Activated naive CD8-positive, alpha-beta T cell treated with anti-CD3 and anti-CD28 coated beads, Interleukin-2, amount 50 U/mL, for 16 hours (primary cell): ENCODE results near the gene STARD13.

ENCODE experiments used
- DNase-seq: peaks from one replicate; pipeline ENCODE4 v3.0.0-alpha.2; 2020; ENCODE audit warnings: low read depth, low spot score

STARD13 gene

GRCh38 chr13:33152389-33152788 lies 133.2 kb downstream of the STARD13 start:
- DNase-seq = no peak

GRCh38 chr13:33150662-33151061 lies 134.9 kb downstream of the STARD13 start:
- DNase-seq = no peak

GRCh38 chr13:33150126-33150525 lies 135.4 kb downstream of the STARD13 start:
- DNase-seq = no peak

DNA sequence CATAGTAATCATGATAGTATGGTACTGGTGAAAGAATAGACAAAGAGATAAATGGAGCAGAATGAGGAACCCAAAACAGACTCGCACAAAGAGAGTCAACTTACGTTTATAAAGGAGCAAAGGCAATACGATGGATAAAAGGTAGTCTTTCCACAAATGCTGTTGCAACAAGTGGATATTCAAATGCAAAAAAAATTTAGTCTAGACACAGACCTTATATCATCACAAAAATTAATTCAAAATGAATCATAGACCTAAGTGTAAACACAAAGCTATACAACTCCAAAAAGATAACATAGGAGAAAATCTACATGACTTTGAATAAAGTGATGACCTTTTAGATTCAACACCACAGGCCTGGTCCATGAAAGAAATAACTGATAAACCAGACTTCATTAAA lies 137.7 kb downstream of the STARD13 start:
- DNase-seq = no peak

GRCh38 chr13:33146843-33147611 lies 138.5 kb downstream of the STARD13 start:
- DNase-seq = no peak

GRCh38 chr13:33145667-33146066 lies 139.9 kb downstream of the STARD13 start:
- no peak for DNase-seq

- DNase-seq = no peak
These were observed 141.2 kb downstream of the STARD13 start for GRCh38 chr13:33144358-33144784.

DNA sequence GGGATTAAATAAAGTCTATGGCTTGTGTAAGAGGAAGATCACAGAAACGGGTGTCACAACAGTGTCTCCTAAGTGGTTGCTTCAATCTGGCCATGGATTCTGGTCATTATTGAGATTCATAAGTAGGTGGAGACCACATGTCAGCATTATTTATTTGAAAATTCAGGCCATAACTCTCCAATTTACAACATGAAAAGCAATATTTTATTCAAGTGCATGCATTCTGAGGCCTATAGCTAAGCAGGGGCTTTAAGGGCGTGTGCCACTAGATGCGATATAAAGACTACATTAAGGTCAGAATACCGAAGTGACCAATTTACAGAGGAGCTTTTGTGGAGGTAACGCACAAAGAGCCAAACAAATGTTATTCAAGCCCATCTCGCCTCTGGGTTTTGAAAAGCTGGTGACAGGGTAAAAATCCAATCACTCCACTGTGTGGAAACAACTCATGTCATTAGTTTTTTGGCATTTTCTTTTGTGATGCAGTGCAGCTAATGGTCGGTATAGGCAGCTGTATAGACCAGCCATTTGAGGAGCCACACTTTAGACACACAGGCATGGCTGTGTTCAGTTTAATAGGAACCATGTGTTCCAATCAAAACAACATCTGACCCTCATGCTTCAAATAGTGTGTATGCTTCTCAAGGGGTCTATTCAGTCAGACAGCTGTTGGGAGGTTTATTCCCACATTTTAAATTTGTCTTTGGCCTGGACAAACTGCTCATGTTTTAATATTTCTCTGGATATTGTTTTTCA lies 145.6 kb downstream of the STARD13 start:
- no peak for DNase-seq

DNA sequence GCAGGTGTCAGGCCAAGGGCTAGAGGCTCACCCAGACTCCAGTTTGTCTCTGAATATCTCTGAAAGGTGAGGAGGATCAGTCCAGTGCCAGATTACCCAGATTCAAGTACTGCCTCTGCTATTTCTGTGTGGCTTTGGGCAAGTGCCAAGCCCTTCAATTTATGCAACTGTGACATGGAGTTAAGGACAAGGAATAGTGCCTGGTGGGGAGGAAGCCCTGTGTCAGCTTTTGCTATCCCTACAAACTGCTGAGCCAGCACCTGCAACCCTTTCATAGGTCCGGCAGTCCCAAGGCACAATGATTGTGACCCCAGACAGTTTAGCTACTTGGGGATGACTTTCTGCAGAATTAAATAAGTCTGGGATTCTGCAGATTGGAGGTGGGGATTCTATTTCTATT lies 146.4 kb downstream of the STARD13 start:
- no peak for DNase-seq

GRCh38 chr13:33138441-33138840 lies 147.1 kb downstream of the STARD13 start:
- no peak for DNase-seq

DNA sequence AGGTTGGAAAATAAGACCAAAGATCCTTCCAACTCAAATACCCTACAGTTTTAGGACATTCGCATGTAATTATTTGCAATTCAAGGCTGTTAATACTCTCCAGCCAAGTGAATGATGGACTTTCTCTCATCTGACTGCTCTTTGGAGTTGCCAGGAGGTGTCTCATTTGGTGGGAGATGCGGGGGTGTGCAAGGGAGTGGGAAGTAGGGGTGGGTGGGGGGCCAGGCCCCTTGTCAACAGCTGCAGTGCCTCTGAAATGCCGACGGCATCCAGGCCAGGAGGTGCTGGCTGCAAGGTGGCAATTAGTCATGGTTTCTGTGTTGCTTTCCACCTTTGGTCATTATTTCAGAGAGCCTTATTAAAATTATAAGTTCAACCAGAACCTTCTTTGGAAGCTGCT lies 147.8 kb downstream of the STARD13 start:
- DNase-seq = no peak

DNA sequence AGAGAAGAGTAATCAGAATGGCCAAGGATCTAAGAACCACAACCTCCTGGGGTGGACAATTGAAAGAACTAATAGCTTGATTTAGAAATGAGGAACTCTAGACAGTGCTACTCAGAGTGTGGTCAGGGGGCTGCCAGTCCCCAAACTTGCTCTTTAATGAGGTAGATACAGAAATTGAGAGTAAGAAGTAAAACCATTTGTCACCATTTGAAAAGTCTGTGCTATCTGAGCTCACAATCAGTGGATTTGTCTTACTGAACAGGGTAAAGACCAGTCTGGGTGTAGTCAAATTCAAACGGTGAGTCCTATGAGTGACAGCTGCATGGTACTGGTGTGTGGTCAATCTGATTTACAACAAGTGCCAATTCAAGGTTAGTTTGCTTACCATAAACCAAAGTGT lies 150.5 kb downstream of the STARD13 start:
- DNase-seq = no peak

DNA sequence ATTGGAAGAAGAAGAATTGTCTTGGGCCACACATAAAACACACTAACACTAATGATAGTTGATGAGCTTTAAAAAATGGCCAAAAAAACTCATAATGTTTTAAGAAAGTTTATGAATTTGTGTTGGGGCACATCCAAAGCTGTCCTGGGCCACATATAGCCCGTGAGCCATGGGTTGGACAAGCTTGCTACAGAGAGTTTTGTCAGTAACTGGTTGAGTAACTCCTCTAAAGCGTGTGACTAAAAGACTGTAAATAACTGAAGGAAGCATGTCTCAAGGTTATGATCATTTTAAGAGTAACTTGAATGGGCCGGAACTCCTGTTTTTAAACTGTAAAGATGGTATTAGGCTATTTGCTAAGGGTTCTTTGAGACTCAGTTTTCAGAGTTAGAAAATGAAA lies 151.3 kb downstream of the STARD13 start:
- DNase-seq = no peak

DNA sequence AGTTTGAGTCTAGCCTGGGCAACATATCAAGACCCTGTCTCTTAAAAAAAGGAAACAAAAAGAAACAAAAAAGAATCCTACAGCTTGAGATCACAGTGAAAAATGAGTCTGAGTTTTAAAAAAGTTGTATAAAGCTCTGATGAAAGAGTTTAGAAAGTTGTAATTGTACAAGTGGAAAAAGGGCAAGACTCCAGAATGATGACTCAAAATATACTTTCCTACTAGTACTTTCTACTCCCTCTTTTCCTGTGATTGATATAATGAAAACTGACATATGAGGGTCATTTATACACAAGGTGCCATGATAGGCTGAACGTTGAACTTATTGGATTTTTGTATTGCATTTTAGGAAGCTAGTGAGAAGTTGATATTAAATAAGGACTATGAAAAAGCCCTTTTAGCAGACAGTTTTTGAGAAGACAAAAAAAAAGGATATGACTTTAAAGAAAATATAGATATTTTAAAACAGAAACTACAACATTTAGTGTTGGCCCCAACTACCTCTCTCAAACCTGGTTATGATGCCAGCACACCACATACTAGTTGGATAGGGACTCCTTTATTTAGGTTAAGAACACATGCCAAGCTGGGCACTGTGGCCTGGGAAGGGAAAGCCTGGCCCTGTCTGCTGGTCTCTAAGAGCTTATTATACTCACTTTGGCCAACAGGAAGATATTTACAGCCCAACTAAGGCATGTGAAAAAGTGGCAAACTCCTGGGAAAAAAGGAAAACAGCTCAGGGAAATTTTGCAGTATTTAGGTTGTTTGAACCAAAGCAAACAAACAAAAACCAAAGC lies 152.7 kb downstream of the STARD13 start:
- DNase-seq = no peak

- no peak for DNase-seq
These were observed 155.7 kb downstream of the STARD13 start for GRCh38 chr13:33129886-33130285.

DNA sequence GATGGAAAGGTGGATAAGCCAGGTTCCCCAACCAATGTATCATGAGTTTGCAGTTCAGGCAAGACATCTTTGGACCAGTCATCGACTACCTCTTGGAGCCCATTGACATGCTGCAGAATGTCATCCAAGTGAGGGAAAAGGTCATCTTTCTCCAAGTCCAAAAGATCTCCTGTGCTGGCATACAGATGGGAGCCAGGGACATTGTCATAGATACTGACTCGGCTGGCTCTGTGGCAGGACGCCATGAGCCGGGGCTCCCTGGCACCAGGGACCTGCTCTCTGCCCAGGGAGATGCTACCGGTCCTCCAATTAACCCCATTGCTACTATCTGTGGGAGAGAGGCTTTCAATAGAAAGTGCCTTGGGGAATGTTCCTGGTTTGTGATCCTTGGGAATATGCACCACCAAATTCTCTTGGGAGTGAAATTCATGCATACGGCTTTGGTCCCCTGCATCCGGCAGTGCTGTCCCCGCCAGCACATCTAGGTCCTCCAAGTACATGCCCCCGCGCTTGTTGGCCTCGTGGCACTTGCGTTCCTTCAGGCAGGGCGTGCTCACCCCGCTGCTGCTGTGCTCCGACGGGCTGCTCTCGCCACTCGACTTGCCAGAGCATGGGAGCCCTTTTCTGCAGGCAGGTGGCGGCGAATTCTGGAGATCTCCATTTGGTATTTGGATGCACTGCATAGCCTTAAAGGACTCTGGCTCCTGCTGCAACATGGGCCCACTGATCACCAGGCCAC lies 156.3 kb downstream of the STARD13 start:
- no peak for DNase-seq

DNA sequence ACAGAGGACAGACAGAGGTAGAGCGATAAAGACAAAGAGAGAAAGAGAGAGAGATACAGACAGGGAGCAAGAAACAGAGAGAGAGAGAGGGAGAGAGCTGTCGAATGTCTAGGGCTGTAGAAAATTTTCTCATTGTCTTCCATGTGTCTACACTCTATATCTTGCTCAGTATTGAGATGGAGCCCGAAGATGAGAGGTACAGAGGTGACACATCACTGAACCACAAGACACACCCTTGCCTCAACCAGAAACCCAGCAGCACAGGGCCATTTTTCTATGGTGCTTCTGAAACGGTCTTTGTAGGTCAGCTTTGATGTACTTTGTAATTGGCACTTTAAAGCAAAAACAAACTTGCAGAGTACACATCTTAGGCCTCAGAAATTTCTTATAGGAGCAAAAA lies 157.4 kb downstream of the STARD13 start:
- DNase-seq = no peak

GRCh38 chr13:33127009-33127551 lies 158.5 kb downstream of the STARD13 start:
- DNase-seq = no peak

DNA sequence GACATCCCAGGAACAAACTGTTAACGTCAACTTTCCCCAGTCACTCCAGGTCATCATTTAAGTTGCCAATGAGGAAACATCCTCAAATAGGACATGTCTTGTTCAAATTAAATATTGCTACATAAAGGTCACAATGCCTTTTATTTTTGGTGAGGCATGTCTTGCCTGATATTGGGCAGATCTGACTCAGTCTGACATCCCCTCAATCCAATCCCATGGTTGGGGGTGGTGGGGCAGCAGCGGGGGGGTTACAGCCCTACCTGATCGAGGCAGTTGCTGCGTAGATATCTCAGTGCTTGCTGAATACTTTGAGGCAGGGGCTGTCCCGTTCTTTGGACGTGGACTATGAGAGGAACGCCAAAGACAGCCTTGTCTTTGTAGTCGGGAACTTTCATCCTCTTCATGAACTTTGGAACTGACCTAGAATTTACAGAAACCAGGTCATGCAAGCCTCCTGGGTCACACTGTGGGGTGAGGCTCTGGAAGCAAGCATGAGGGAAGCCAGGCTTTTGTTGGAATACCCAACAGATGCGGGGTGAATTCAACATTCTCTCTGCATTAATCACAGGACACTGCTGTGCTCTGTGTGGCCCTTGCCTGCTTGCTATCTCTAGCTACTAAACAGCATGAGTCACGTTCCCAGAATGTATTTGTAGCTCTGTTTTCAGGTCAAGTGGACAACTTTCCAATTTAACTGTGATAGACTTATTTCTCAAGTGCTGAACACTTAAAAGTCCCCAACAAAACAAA lies 159.6 kb downstream of the STARD13 start:
- DNase-seq = no peak

DNA sequence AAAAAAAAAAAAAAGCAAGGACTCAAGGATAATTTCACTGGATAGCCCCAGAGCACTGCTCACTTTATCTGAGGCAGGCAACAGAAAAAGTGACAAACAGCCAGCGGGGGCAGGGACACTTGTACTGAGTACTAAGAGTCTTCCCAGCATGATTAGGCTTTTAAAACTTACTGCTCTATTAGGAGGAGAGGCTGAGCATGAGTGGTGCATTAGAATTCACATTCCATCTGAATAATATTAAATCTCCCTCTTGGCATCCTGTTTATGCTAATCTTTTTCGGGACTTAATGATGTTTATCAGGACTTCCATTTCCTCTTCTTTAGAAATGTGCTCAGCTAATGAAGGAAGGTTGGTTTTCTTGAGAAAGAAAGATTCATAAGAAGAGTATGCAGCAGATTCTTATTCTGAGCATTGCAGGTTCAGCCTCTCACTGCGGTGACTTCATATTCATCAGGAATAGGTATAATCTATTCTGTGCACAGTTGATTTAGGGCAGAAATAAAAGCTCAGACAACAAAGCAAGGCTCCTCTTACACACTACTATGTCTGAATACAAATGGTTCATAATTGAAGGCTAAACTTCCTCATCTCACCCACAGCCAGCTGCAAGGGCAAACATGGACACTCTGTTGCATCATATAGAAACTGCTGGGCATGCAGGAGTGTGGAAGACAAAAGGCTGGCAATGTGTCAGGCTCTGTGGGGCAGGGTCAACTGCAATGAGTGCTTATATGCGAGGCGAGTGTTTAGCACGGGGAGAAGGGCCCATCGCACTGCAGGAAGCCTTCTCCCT lies 162.3 kb downstream of the STARD13 start:
- no peak for DNase-seq
